ENCODE results near the gene PDE6G. TPM values are rescaled to one million over a fixed set of nuclear protein-coding genes. Genes with fewer than 3 reads are reported as not detected.

PDE6G gene
- total RNA-seq, 4 donors from 2014 or later = 0.62 TPM; not detected in 3

GRCh38 chr17:81616877-81617276, 39.5 kb downstream of the PDE6G start:
- H3K36me3 ChIP-seq = peaks cover 0 to 88% of the 10 kb centered on the region in 2 donors
- TF ChIP-seq EP300 (IDR thresholded peaks at IDR 0.05) (no peak), POLR2AphosphoS5 (IDR thresholded peaks at IDR 0.05) (no peak), POLR2A (IDR thresholded peaks at IDR 0.05) (no peak), CTCF (IDR thresholded peaks at IDR 0.05) (no peak)
- no peak for ATAC-seq
- peaks cover 0 to 38% (median 5%) of the 10 kb centered on the region in 3 donors for H3K4me1 ChIP-seq
- WGBS, 2 donors (ENCODE audit: low coverage in 1 of 2) = 67 to 83% methylated on average over 3 to 6 of the region's 7 CpGs
- no peak overlapping the region for H3K27ac ChIP-seq
- H3K4me3 ChIP-seq = no peak overlapping the region
- no peaks in the 10 kb centered on the region for H3K27me3 ChIP-seq
- H3K9me3 ChIP-seq = no peaks in the 10 kb centered on the region

- no peaks in the 10 kb centered on the region for H3K27me3 ChIP-seq
- H3K4me1 ChIP-seq = peaks cover 0 to 33% (median 5%) of the 10 kb centered on the region in 3 donors
- no peak overlapping the region for H3K27ac ChIP-seq
- TF ChIP-seq CTCF (IDR thresholded peaks at IDR 0.05) (no peak), EP300 (IDR thresholded peaks at IDR 0.05) (no peak), POLR2A (IDR thresholded peaks at IDR 0.05) (no peak), POLR2AphosphoS5 (IDR thresholded peaks at IDR 0.05) (no peak)
- H3K4me3 ChIP-seq = no peak overlapping the region
- ATAC-seq = no peak
- no peaks in the 10 kb centered on the region for H3K9me3 ChIP-seq
- H3K36me3 ChIP-seq = peaks cover 0 to 86% of the 10 kb centered on the region in 2 donors
- 100% methylated on average over 1 of the region's 4 CpGs; no CpG with 5 or more reads in 1 of the 2 donors for WGBS, 2 donors (ENCODE audit: low coverage in 1 of 2)
Observed at GRCh38 chr17:81615401-81615930, 40.9 kb downstream of the PDE6G start.

GRCh38 chr17:81612172-81612970, 44.0 kb downstream of the PDE6G start:
- no peaks in the 10 kb centered on the region for H3K9me3 ChIP-seq
- ATAC-seq = no peak
- no peak overlapping the region for H3K27ac ChIP-seq
- H3K36me3 ChIP-seq = peaks cover 0 to 89% of the 10 kb centered on the region in 2 donors
- no peak overlapping the region for H3K4me3 ChIP-seq
- WGBS, 2 donors (ENCODE audit: low coverage in 1 of 2) = 87 to 89% methylated on average over 4 to 8 of the region's 16 CpGs
- H3K4me1 ChIP-seq = peaks cover 0 to 33% (median 5%) of the 10 kb centered on the region in 3 donors
- H3K27me3 ChIP-seq = no peaks in the 10 kb centered on the region
- TF ChIP-seq CTCF (IDR thresholded peaks at IDR 0.05) = no peak

- Histone ChIP-seq H3K4me3 (no peak overlapping the region), H3K27me3 (no peaks in the 10 kb centered on the region), H3K4me1 (peaks cover 0 to 21% (median 5%) of the 10 kb centered on the region in 3 donors), H3K36me3 (peaks cover 0 to 94% of the 10 kb centered on the region in 2 donors), H3K27ac (no peak overlapping the region), H3K9me3 (no peaks in the 10 kb centered on the region)
- TF ChIP-seq EP300 (IDR thresholded peaks at IDR 0.05) = no peak
- TF ChIP-seq CTCF (IDR thresholded peaks at IDR 0.05) = no peak
- TF ChIP-seq POLR2AphosphoS5 (IDR thresholded peaks at IDR 0.05) = no peak
- TF ChIP-seq POLR2A (IDR thresholded peaks at IDR 0.05) = no peak
- WGBS, 2 donors (ENCODE audit: low coverage in 1 of 2) = 91% methylated on average over 13 to 16 of the region's 19 CpGs
- no peak for ATAC-seq
Observed at GRCh38 chr17:81609541-81610311, 46.6 kb downstream of the PDE6G start.
